Nephron (organoid): ENCODE results near the gene AGK.

ENCODE experiments used
- H3K27ac Mint-ChIP-seq, 3 experiments: 2 replicates each; pipeline ENCODE4 v1.8.0; 2020; ENCODE audit warnings: mixed read lengths in 3 of 3, mild to moderate bottlenecking in 2 of 3, moderate library complexity in 1 of 3
- H3K27me3 Mint-ChIP-seq: 2 replicates; pipeline ENCODE4 v1.8.0; 2021; ENCODE audit warnings: low read depth, mild to moderate bottlenecking, moderate library complexity, mixed read lengths
- H3K36me3 Mint-ChIP-seq: 2 replicates; pipeline ENCODE4 v1.8.0; 2020; ENCODE audit warnings: low read depth, mixed read lengths
- H3K4me1 Mint-ChIP-seq: 2 replicates; pipeline ENCODE4 v1.8.0; 2020; ENCODE audit warnings: mixed read lengths
- H3K4me3 Mint-ChIP-seq, 3 experiments: 2 replicates each; pipeline ENCODE4 v1.8.0; 2020; ENCODE audit warnings: mild to moderate bottlenecking in 3 of 3, mixed read lengths in 3 of 3, moderate library complexity in 2 of 3
- H3K9me3 Mint-ChIP-seq: 2 replicates; pipeline ENCODE4 v1.8.0; 2020; ENCODE audit warnings: mixed read lengths
- TF ChIP-seq, protein P1 (sequence below), 3 experiments: fragments of 200-600 bp; sonication (generic); IDR thresholded peaks; one replicate each; pipeline ENCODE4 v1.5.0; 2021; ENCODE audit warnings: antibody characterized with exemption in 3 of 3; ENCODE audit not compliant: unreplicated experiment in 3 of 3

The AGK gene

DNA sequence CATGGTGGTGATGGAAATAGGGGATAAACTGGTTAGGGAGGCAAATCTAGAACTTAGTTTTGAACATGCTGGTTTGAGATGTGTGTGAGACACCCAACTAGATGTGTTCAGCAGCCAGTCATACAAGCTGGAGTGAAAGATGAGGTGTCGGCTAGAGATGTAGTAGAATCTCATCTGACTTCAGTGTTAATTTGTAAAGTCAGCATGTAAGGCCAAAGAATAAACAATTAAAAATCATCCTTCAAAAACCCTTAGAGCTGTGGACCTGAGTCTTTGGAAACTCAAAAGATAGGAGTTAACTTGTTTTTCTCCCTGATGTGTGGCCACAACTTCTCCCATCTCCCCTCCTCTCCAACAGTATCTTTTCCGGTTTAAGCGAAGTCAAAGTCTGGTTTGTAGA, 22.8 kb upstream of the AGK start:
- H3K4me1 Mint-ChIP-seq: no peaks in the 10 kb centered on the region
- no peak overlapping the region for H3K4me3 Mint-ChIP-seq
- TF ChIP-seq, protein P1, sequence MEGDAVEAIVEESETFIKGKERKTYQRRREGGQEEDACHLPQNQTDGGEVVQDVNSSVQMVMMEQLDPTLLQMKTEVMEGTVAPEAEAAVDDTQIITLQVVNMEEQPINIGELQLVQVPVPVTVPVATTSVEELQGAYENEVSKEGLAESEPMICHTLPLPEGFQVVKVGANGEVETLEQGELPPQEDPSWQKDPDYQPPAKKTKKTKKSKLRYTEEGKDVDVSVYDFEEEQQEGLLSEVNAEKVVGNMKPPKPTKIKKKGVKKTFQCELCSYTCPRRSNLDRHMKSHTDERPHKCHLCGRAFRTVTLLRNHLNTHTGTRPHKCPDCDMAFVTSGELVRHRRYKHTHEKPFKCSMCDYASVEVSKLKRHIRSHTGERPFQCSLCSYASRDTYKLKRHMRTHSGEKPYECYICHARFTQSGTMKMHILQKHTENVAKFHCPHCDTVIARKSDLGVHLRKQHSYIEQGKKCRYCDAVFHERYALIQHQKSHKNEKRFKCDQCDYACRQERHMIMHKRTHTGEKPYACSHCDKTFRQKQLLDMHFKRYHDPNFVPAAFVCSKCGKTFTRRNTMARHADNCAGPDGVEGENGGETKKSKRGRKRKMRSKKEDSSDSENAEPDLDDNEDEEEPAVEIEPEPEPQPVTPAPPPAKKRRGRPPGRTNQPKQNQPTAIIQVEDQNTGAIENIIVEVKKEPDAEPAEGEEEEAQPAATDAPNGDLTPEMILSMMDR (IDR thresholded peaks at IDR 0.05; ENCODE audit: unreplicated experiment in 3 of 3): no peak
- H3K27me3 Mint-ChIP-seq: peaks cover 8% of the 10 kb centered on the region
- no peak overlapping the region for H3K27ac Mint-ChIP-seq
- no peaks in the 10 kb centered on the region for H3K9me3 Mint-ChIP-seq
- H3K36me3 Mint-ChIP-seq: no peaks in the 10 kb centered on the region

DNA sequence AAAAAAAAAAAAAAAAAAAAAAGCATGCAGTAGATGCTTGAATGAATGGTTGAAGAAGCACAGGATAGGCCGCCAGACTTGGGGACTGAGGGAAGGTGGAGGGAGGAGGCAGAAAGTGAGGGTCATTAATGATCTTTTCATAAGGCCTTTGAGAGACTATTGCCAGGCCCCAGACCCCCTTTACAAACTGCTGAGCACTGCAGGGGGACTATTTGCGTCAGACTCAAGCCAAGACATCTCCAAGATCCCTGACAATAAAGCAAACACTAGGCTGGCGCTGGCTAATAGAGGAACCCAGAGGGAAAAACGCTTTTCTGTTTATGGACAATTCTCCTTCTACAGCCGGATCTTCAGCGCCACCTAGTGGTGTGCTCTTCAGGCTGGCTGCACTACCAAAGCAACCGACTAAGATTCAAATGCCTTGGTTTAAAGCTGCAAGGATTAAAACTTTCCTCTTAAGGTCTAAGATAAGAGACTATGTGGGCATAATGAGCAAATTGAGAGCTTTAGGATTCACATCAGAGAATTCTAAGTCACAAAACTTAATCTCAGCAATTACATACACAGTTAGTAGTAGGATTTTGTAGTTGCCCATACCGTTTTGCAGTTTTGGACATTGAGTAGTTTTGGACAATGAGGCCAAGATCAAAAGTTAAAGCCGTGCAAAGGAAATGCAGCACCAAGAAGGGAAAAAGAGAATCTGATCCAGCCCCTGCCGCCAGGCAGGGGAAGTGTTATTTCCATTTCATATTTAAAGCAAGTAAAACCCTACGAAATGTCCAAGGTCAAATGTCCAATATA, 17.9 kb upstream of the AGK start:
- Mint-ChIP-seq H3K4me1 (no peaks in the 10 kb centered on the region), H3K9me3 (no peaks in the 10 kb centered on the region), H3K4me3 (no peak overlapping the region), H3K27ac (no peak overlapping the region), H3K36me3 (no peaks in the 10 kb centered on the region), H3K27me3 (peaks cover 5% of the 10 kb centered on the region)
- TF ChIP-seq, protein P1 (IDR thresholded peaks at IDR 0.05; ENCODE audit: unreplicated experiment in 3 of 3): peak; percentile 91 to 95 (median 94)

DNA sequence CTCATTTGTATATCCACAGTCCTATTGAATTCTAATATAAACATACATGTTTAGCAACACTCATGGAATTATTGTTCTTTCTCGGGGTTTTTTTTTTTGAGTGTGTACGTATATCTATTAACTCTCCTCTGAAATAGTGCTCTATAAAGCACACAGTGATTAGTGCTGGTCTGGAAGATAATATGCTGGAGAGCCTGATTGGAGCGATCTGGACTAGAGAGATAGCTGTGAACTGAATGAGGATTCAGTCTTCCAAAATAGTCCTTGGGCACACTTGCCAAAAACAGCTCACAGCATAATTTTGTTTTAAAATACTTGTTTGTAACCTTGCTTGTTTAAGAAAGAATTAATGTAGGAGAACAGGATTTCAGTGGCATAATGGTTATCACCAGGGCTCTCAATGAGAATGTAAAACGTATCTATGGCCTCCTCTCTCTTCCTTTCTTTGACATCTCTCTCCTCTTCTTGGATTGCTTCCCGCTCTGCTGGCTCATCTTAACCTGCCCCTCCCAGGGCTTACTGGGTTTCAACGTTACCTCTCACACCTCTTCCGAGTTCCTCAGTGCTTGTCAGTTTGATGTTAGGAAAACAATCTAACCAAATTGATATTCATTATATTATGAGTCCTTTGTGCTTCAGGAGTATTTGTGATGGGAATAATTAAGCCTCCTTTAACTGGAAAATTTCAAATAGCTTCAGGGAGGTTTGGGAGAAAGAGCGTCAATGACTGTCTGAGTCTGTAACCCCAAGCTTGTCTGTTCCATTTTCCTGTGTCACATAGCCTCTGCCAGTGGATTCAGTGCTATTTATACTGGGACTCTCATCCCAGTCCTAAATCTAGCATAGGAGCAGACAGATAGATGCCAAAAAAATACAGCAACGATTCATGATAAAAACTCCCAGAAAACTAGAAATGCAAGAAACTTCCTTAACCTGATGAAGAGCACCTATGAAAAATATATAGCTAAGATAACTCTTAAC, 16.2 kb upstream of the AGK start:
- Mint-ChIP-seq H3K27me3 (peaks cover 2% of the 10 kb centered on the region), H3K4me3 (no peak overlapping the region), H3K36me3 (no peaks in the 10 kb centered on the region), H3K9me3 (no peaks in the 10 kb centered on the region), H3K27ac (no peak overlapping the region), H3K4me1 (no peaks in the 10 kb centered on the region)
- TF ChIP-seq, protein P1 (IDR thresholded peaks at IDR 0.05; ENCODE audit: unreplicated experiment in 3 of 3): no peak

DNA sequence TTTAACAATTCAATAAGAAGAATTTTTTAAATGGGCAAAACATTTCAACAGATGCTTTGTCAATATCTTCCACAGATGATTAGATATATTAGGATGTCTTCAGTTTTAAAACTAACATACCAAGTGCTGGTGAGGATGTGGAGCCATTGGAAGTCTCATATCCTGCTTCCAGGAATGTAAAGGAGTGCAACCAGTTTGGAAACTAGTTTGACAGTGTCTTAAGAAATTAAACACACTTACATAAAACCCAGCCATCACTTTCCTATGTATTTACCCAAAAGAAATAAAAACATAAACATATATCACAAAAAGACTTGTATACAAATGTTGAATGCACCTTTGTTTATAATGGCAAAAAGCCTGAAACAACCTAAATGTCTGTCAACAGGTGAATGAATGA, 13.3 kb upstream of the AGK start:
- H3K4me3 Mint-ChIP-seq: no peak overlapping the region
- no peaks in the 10 kb centered on the region for H3K4me1 Mint-ChIP-seq
- H3K27ac Mint-ChIP-seq: no peak overlapping the region
- TF ChIP-seq, protein P1 (IDR thresholded peaks at IDR 0.05; ENCODE audit: unreplicated experiment in 3 of 3): no peak
- peaks cover 4% of the 10 kb centered on the region for H3K27me3 Mint-ChIP-seq
- H3K36me3 Mint-ChIP-seq: no peaks in the 10 kb centered on the region
- no peaks in the 10 kb centered on the region for H3K9me3 Mint-ChIP-seq

DNA sequence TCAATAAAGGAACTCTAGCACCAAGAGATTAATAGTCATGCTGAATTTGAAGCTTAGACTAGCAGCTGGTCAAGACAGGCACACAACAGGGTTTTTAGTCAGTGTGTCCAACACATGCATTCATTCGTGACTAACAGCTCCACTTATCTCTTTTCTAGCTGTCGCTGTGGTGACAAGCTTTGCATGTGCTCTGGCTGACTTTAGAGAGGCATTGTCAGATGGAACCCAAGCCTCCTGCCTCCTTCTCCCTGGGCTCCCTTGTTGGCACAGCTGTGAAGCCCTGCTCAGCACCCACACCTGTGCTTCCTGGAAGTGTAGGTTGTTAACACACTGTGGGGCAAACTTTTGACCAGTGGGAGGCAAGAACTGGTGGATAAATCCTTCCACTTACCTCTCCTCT, 9.8 kb upstream of the AGK start:
- no peaks in the 10 kb centered on the region for H3K9me3 Mint-ChIP-seq
- peaks cover 4% of the 10 kb centered on the region for H3K27me3 Mint-ChIP-seq
- H3K27ac Mint-ChIP-seq: no peak overlapping the region
- H3K36me3 Mint-ChIP-seq: no peaks in the 10 kb centered on the region
- H3K4me3 Mint-ChIP-seq: no peak overlapping the region
- H3K4me1 Mint-ChIP-seq: no peaks in the 10 kb centered on the region
- TF ChIP-seq, protein P1 (IDR thresholded peaks at IDR 0.05; ENCODE audit: unreplicated experiment in 3 of 3): no peak
